Measurements from ENCODE around the gene UGT1A9.

UGT1A9 gene

DNA sequence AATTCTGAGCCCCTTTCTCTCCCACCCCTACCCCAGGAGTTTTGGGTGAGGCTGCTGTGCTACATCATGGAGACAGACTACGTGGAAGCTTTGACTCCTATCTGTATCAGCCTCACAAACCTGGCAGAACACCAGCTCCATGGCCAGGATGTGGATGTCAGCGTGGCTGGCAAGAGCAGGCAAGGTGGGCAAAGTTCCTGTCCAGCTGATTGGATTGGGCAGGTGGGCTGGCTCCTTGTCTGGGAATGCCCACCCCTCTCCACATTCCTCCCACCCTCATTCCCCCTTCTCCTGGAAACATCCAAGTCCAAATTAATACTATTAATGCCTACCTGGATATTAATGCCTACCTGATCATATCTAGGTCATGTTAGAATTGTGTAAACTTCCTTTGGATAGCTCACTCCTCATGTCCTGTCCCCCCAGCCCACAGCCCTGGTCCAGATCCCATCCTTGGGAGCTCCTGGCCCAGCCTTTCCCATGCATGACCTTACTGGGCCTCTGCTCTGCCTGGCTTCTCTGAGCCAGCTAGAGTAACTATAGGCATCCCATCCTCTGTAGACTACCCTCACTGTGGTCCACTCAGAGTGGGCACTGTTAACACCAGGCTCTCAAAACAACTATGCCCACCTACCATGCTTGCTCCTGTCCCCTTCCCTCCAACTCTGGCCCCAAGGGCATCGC, 130.6 kb downstream of the UGT1A9 start:
- H3K9me3 ChIP-seq (ENCODE audit: insufficient read depth, low read length): no peaks in the 10 kb centered on the region
- H3K36me3 ChIP-seq (ENCODE audit: low read length): no peaks in the 10 kb centered on the region
- TF ChIP-seq CTCF (IDR thresholded peaks at IDR 0.05; ENCODE audit: insufficient read depth, low read length, poor library complexity, severe bottlenecking) (no peak), EZH2phosphoT487 (conservative IDR thresholded peaks at IDR 0.05; ENCODE audit: low read length) (no peak)
- H3K27ac ChIP-seq (ENCODE audit: low read depth, low read length): no peak overlapping the region
- no peaks in the 10 kb centered on the region for H4K20me1 ChIP-seq (ENCODE audit: low read depth, low read length)
- no peaks in the 10 kb centered on the region for H3K79me2 ChIP-seq (ENCODE audit: insufficient read depth, low read length)
- no peak overlapping the region for H3K4me3 ChIP-seq (ENCODE audit: insufficient read depth, low read length, poor library complexity, severe bottlenecking)
- no peak overlapping the region for H3K9ac ChIP-seq (ENCODE audit: low read length)
- no peak overlapping the region for H2AFZ ChIP-seq (ENCODE audit: low read depth, low read length, severe bottlenecking)
- H3K27me3 ChIP-seq (ENCODE audit: low read length): no peaks in the 10 kb centered on the region
- no peak overlapping the region for H3K4me2 ChIP-seq (ENCODE audit: low read depth, low read length, poor library complexity, severe bottlenecking)
- no peaks in the 10 kb centered on the region for H3K9me2 ChIP-seq (replicated peaks; ENCODE audit: insufficient read depth, low read length)
- no peaks in the 10 kb centered on the region for H3F3A ChIP-seq (ENCODE audit: insufficient read depth)

- TF ChIP-seq CTCF (IDR thresholded peaks at IDR 0.05; ENCODE audit: insufficient read depth, low read length, poor library complexity, severe bottlenecking): no peak
- no peak for TF ChIP-seq EZH2phosphoT487 (conservative IDR thresholded peaks at IDR 0.05; ENCODE audit: low read length)
- no peaks in the 10 kb centered on the region for H3K27me3 ChIP-seq (ENCODE audit: low read length)
- H3K9me3 ChIP-seq (ENCODE audit: insufficient read depth, low read length): no peaks in the 10 kb centered on the region
Measured at GRCh38 chr2:233803292-233803911, 131.7 kb downstream of the UGT1A9 start.

DNA sequence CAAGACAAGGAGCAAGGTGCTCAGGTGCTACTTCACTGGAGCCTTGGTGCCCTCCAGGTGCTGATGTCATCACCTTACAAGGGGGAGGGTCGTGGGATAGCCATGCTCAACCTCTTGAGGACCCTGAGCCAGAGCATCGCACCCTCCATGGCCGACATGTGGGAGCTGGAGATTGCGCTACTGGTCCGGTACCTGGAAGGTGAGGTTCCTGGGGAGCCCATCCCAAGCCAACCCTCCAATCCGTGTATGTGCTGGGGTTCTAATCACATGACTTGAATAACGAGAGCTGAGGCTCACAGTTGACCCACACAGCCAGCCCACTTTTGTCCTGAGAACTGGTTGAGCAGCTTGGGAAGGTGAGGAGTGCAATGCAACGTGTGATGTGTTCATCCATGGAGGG, 132.3 kb downstream of the UGT1A9 start:
- H3K4me2 ChIP-seq (ENCODE audit: low read depth, low read length, poor library complexity, severe bottlenecking): no peak overlapping the region
- no peak overlapping the region for H3K27ac ChIP-seq (ENCODE audit: low read depth, low read length)
- H3K9me2 ChIP-seq (replicated peaks; ENCODE audit: insufficient read depth, low read length): no peaks in the 10 kb centered on the region
- H3K9me3 ChIP-seq (ENCODE audit: insufficient read depth, low read length): no peaks in the 10 kb centered on the region
- H2AFZ ChIP-seq (ENCODE audit: low read depth, low read length, severe bottlenecking): no peak overlapping the region
- H4K20me1 ChIP-seq (ENCODE audit: low read depth, low read length): no peaks in the 10 kb centered on the region
- no peaks in the 10 kb centered on the region for H3K36me3 ChIP-seq (ENCODE audit: low read length)
- no peaks in the 10 kb centered on the region for H3F3A ChIP-seq (ENCODE audit: insufficient read depth)
- H3K4me3 ChIP-seq (ENCODE audit: insufficient read depth, low read length, poor library complexity, severe bottlenecking): no peak overlapping the region
- no peaks in the 10 kb centered on the region for H3K79me2 ChIP-seq (ENCODE audit: insufficient read depth, low read length)
- no peak for TF ChIP-seq CTCF (IDR thresholded peaks at IDR 0.05; ENCODE audit: insufficient read depth, low read length, poor library complexity, severe bottlenecking)
- H3K27me3 ChIP-seq (ENCODE audit: low read length): no peaks in the 10 kb centered on the region
- H3K9ac ChIP-seq (ENCODE audit: low read length): no peak overlapping the region

More at GRCh38 chr2:233803292-233803911, 131.7 kb downstream of the UGT1A9 start:
- H3F3A ChIP-seq (ENCODE audit: insufficient read depth): no peaks in the 10 kb centered on the region
- no peak overlapping the region for H3K9ac ChIP-seq (ENCODE audit: low read length)
- H3K4me3 ChIP-seq (ENCODE audit: insufficient read depth, low read length, poor library complexity, severe bottlenecking): no peak overlapping the region
- no peaks in the 10 kb centered on the region for H3K36me3 ChIP-seq (ENCODE audit: low read length)
- no peaks in the 10 kb centered on the region for H3K79me2 ChIP-seq (ENCODE audit: insufficient read depth, low read length)
- H2AFZ ChIP-seq (ENCODE audit: low read depth, low read length, severe bottlenecking): no peak overlapping the region
- H3K4me2 ChIP-seq (ENCODE audit: low read depth, low read length, poor library complexity, severe bottlenecking): no peak overlapping the region
- no peak overlapping the region for H3K27ac ChIP-seq (ENCODE audit: low read depth, low read length)
- H4K20me1 ChIP-seq (ENCODE audit: low read depth, low read length): no peaks in the 10 kb centered on the region
- no peaks in the 10 kb centered on the region for H3K9me2 ChIP-seq (replicated peaks; ENCODE audit: insufficient read depth, low read length)

Measured in SU-DHL-6 (cell line).